GM10266 (cell line): ENCODE results near the gene NID2.

ENCODE experiments used
- DNase-seq: peaks from one replicate; pipeline ENCODE4 v3.0.0; 2012; ENCODE audit errors: extremely low spot score
- TF ChIP-seq, protein P1 (sequence below): IDR thresholded peaks from 2 replicates; pipeline ENCODE4 v1.5.1; 2012; ENCODE audit warnings: mild to moderate bottlenecking, low read depth; ENCODE audit not compliant: control insufficient read depth, insufficient read depth; ENCODE audit errors: missing control alignments

NID2 gene

DNA sequence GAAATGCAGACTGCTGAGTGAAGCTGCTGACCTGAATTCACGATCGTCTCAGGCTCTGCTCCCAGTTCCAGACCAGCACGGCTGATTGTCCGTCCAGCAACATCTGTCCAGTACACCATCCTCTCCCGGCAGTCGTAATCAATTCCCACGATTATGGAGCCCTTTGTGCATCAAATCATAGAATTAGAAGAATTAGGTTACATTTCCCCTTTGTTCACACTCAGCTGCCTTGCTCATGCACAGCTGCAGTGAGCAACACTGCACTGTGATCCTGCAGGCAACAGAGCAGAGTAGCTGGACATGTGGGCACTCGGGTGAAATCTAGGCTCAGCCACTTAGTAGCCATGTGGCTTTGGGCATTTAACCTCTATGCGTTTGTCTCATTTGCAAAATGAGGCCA is 57.3 kb downstream of the NID2 start:
- TF ChIP-seq, protein P1, sequence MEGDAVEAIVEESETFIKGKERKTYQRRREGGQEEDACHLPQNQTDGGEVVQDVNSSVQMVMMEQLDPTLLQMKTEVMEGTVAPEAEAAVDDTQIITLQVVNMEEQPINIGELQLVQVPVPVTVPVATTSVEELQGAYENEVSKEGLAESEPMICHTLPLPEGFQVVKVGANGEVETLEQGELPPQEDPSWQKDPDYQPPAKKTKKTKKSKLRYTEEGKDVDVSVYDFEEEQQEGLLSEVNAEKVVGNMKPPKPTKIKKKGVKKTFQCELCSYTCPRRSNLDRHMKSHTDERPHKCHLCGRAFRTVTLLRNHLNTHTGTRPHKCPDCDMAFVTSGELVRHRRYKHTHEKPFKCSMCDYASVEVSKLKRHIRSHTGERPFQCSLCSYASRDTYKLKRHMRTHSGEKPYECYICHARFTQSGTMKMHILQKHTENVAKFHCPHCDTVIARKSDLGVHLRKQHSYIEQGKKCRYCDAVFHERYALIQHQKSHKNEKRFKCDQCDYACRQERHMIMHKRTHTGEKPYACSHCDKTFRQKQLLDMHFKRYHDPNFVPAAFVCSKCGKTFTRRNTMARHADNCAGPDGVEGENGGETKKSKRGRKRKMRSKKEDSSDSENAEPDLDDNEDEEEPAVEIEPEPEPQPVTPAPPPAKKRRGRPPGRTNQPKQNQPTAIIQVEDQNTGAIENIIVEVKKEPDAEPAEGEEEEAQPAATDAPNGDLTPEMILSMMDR, result no peak
- no peak for DNase-seq

DNA sequence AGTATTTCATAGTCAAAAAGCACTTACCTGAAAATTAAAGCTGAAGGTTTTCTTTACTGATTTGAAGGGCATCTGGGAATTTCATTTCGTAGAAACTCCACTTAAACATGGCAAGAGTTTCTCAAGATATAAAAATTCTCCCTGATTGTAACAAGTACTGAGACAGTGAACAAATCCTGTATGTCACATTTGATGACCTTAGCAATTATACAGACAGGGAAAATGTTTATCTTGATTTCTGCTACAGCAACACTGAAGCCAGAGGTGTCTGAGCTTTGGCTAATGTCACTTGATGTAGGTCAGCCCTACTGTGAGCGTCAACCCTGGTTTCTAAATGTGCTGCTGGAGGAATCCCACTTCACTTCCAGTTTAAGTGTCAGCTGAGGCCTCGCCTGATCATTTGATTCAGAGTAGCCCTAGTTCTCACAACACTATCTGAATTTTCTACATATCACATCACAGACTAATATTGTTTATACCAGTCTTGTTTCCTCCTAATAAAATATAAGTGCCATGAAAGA is 58.6 kb downstream of the NID2 start:
- TF ChIP-seq, protein P1, result no peak

DNA sequence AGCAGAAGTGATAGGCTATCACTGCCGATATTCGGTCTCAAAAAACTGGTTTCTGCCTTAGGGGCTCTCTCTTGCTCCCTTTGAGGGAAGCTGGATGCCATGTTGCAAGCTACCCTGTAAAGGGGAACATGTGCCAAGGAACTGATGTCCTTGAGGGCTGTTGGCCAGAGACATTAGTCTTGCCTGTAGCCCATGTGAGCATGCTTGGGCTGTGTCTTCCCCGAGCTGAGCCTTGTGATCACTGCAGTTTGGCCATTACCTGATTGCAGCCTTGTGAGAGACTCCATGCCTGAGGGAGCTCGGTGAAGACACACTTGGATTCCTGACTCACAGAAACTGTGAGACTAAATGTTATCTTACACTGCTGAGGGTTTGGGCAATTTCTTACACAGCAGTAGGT is 60.7 kb downstream of the NID2 start:
- DNase-seq, result no peak
- TF ChIP-seq, protein P1, result no peak

More for the DNA sequence above, 58.6 kb downstream of the NID2 start:
- DNase-seq, result no peak

DNA sequence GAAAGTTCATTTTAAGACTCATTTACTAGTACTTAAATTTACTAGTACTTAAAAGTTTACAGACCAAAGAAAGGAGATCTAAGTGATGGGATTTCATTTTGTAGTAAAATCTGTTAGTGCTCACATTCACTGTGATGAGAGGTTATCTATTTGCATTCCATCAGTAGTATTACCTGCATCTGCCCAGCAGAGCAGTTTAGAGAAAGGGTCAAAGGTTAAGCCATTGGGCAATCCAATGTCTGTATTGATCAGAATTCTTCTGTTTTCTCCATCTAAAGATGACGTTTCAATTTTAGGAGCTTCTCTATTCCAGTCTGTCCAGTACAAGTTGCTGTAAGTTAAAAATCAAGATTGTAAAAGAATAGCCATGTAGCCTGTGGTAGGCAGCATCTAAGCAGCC is 61.2 kb downstream of the NID2 start:
- no peak for DNase-seq
- TF ChIP-seq, protein P1, result no peak

DNA sequence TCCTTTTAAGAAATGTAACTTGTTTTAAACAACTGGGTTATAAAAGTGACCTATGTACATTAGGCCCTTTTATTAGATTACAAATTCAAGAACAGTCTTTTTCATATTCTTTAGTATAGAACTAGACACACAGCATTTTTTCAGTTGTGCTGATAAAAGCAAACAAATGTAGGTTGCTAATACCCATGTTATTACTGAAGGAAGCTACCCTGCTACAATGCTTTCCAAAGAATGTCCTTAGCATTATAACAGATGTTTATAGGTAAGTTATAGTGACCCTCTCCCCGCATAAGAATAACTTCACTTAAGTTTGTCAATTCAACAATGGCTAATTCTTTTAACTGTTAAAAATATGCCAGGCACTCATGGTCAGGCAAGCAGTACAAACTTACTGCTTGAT is 61.6 kb downstream of the NID2 start:
- TF ChIP-seq, protein P1, result no peak
- DNase-seq, result no peak

DNA sequence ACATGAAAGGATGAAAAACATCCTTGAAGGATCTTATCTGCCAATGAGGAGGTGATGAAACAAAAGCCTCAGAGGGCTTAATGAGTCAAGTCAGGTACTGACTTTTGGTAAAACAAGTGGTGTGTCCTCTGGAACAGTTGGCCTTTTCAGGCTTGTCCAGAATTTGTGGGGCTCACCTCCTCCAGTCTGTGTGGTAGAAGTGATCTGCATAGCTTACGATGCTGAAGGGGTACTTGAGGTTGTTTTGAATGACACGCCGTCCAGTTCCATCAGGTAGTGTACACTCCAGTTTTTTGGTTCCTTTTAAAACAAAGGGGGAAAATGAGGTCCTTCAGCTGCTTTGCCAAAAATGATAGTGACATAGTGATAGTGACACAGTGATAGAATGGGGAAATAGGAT is 62.5 kb downstream of the NID2 start:
- TF ChIP-seq, protein P1, result no peak
- DNase-seq, result no peak

DNA sequence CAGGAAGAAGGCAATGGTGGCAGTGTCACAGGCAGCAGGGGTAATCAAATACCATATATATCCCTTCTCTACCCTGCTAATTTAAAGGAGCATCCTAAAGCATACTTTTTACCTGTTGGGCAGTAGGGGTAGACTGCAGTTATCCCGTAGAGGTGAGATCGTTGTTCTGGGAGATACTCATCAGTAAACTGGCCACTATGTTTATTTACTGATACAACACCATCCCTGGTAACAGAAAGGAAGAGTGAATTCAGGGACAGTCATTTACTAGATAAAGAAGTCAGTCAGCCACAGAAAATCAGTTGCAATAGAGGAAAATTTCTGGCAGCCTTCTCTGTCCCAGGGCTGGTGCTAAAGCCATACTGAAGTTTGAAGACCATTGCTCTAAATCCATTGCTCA is 63.2 kb downstream of the NID2 start:
- TF ChIP-seq, protein P1, result no peak
- no peak for DNase-seq
